CD4-positive, alpha-beta T cell (primary cell): ENCODE results near the gene POU2F1. TPM values are rescaled to one million over a fixed set of nuclear protein-coding genes. Genes with fewer than 3 reads are reported as not detected.

ENCODE experiments used
- ATAC-seq: fragments of 200-7000 bp; cut with Tn5 transposase; one replicate; pipeline ENCODE4 v1.10.0; 2022; ENCODE audit warnings: mild to moderate bottlenecking; ENCODE audit not compliant: poor library complexity
- CTCF ChIA-PET: fragments of 350-600 bp; sonication (Branson Sonifier 250); formaldehyde crosslinking; loops from one replicate; lab custom pipeline; 2021; ENCODE audit warnings: antibody characterized with exemption, inconsistent platforms; lab: Charles Lee
- POLR2A ChIA-PET: fragments of 350-600 bp; sonication (Branson Sonifier 250); formaldehyde crosslinking; loops from one replicate; lab custom pipeline; 2021; ENCODE audit warnings: antibody characterized with exemption, inconsistent platforms; lab: Charles Lee
- DNase-seq, 14 experiments: peaks; one replicate each; pipeline ENCODE4 v3.0.0-alpha.2; 2013 to 2020; ENCODE audit warnings: mixed read lengths in 2 of 14
- H3K27ac ChIP-seq, 2 donors: one replicate each; pipeline versions ENCODE4 v1.5.1 to v1.7.0; 2013; ENCODE audit warnings: low read length in 2 of 2, low read depth in 1 of 2, mild to moderate bottlenecking in 1 of 2
- H3K27me3 ChIP-seq, 2 experiments: 1 replicate in 1 of 2; 2 replicates in 1 of 2; pipeline versions ENCODE4 v1.6.1 to v1.7.0; 2013; ENCODE audit warnings: low read length in 2 of 2, control low read depth in 1 of 2, mild to moderate bottlenecking in 1 of 2, moderate library complexity in 1 of 2; ENCODE audit not compliant: insufficient read depth in 2 of 2, control insufficient read depth in 1 of 2
- H3K36me3 ChIP-seq: one replicate; pipeline ENCODE4 v1.6.1; 2013; ENCODE audit warnings: low read length, control low read depth; ENCODE audit not compliant: insufficient read depth
- H3K4me1 ChIP-seq: one replicate; pipeline ENCODE4 v1.6.1; 2013; ENCODE audit warnings: low read length, control low read depth; ENCODE audit not compliant: insufficient read depth
- H3K4me3 ChIP-seq: one replicate; pipeline ENCODE4 v1.5.1; 2013; ENCODE audit warnings: mild to moderate bottlenecking, low read length, moderate library complexity
- H3K9me3 ChIP-seq, 2 experiments: 1 replicate in 1 of 2; 2 replicates in 1 of 2; pipeline versions ENCODE4 v1.6.1 to v1.7.0; 2013; ENCODE audit warnings: low read length in 2 of 2, mild to moderate bottlenecking in 2 of 2, control low read depth in 1 of 2, moderate library complexity in 1 of 2; ENCODE audit not compliant: control insufficient read depth in 1 of 2, insufficient read depth in 1 of 2
- H3K27ac Mint-ChIP-seq: one replicate; pipeline ENCODE4 v1.8.0; 2020; ENCODE audit warnings: mixed read lengths
- H3K27me3 Mint-ChIP-seq: one replicate; pipeline ENCODE4 v1.8.0; 2021; ENCODE audit warnings: mixed read lengths
- H3K36me3 Mint-ChIP-seq: one replicate; pipeline ENCODE4 v1.8.0; 2021; ENCODE audit warnings: low read depth, mixed read lengths
- H3K4me1 Mint-ChIP-seq: one replicate; pipeline ENCODE4 v1.8.0; 2021; ENCODE audit warnings: low read depth, mixed read lengths
- H3K4me3 Mint-ChIP-seq: one replicate; pipeline ENCODE4 v1.8.0; 2020; ENCODE audit warnings: mild to moderate bottlenecking, mixed read lengths
- H3K9me3 Mint-ChIP-seq: one replicate; pipeline ENCODE4 v1.8.0; 2020; ENCODE audit warnings: mixed read lengths
- CTCF ChIP-seq: fragments of 200-600 bp; IDR thresholded peaks from one replicate; pipeline ENCODE4 v1.8.0; 2022; ENCODE audit warnings: antibody characterized with exemption, mild to moderate bottlenecking
- intact Hi-C, 2 experiments: fragments of 100-400 bp; cut with DNase I in 1 of 2; cut with micrococcal nuclease in 1 of 2; formaldehyde crosslinking; loops; one replicate each; pipeline versions ENCODE4 v1.15.1 to v1.9.0; 2023 to 2025; cut with DNase I, micrococcal nuclease
- total RNA-seq, 174 experiments: library from RNA in 2 of 174; stranded (reverse) in 2 of 174; gene quantifications; one replicate each; pipeline ENCODE4 v1.2.3 and lab custom pipeline; 2021 to 2026

POU2F1 gene
- total RNA-seq, 2 experiments from 2014 or later, result 27.0 to 28.6 TPM

GRCh38 chr1:167423684-167424619, 203.3 kb downstream of the POU2F1 start:
- no peaks in the 10 kb centered on the region for H3K27me3 Mint-ChIP-seq
- Histone ChIP-seq H3K36me3 (no peaks in the 10 kb centered on the region), H3K27me3 (no peaks in the 10 kb centered on the region), H3K4me1 (peaks cover 4% of the 10 kb centered on the region), H3K4me3 (no peak overlapping the region), H3K9me3 (no peaks in the 10 kb centered on the region), H3K27ac (no peak overlapping the region)
- intact Hi-C loops, result loop anchor here in 1 of 2 experiments (10.0 kb wide), 1 partner anchor 271 kb away; no protein-coding TSS in a partner anchor
- H3K9me3 Mint-ChIP-seq, result no peaks in the 10 kb centered on the region
- TF ChIP-seq CTCF, result no peak
- H3K36me3 Mint-ChIP-seq, result peaks cover 9% of the 10 kb centered on the region
- ATAC-seq (no peak), DNase-seq (no peak)
- no peak overlapping the region for H3K4me3 Mint-ChIP-seq
- peaks cover 27% of the 10 kb centered on the region for H3K4me1 Mint-ChIP-seq
- CTCF ChIA-PET, result interaction anchor here (1.2 to 1.4 kb wide), 3 partner anchors 110 to 514 kb away, joined by 3 to 5 read pairs (median 3); no protein-coding TSS in a partner anchor
- peak overlapping the region; percentile 12 for H3K27ac Mint-ChIP-seq
- POLR2A ChIA-PET, result interaction anchor here (1.2 to 1.3 kb wide), 2 partner anchors 81 to 93 kb away, joined by 3 to 4 read pairs; no protein-coding TSS in a partner anchor

GRCh38 chr1:167425482-167425881, 204.8 kb downstream of the POU2F1 start:
- Histone ChIP-seq H3K4me1 (peaks cover 20% of the 10 kb centered on the region), H3K27ac (no peak overlapping the region), H3K27me3 (no peaks in the 10 kb centered on the region), H3K36me3 (peaks cover 6% of the 10 kb centered on the region), H3K9me3 (no peaks in the 10 kb centered on the region), H3K4me3 (no peak overlapping the region)
- DNase-seq, result no peak
- peaks cover 22% of the 10 kb centered on the region for H3K36me3 Mint-ChIP-seq
- intact Hi-C loops, result loop anchor here in 1 of 2 experiments (10.0 kb wide), 1 partner anchor 269 kb away; no protein-coding TSS in a partner anchor
- no peak for TF ChIP-seq CTCF
- POLR2A ChIA-PET, result interaction anchor here (0.9 to 1.2 kb wide), 3 partner anchors 9 to 92 kb away, joined by 3 read pairs; no protein-coding TSS in a partner anchor
- ATAC-seq, result no peak
- peaks cover 38% of the 10 kb centered on the region for H3K4me1 Mint-ChIP-seq
- no peaks in the 10 kb centered on the region for H3K27me3 Mint-ChIP-seq
- H3K27ac Mint-ChIP-seq, result peak overlapping the region; percentile 80
- CTCF ChIA-PET, result no interaction called here
- H3K9me3 Mint-ChIP-seq, result no peaks in the 10 kb centered on the region
- H3K4me3 Mint-ChIP-seq, result no peak overlapping the region

- no peak for DNase-seq
- H3K36me3 ChIP-seq, result peaks cover 16% of the 10 kb centered on the region
- Mint-ChIP-seq H3K9me3 (no peaks in the 10 kb centered on the region), H3K4me1 (peaks cover 49% of the 10 kb centered on the region), H3K36me3 (peaks cover 34% of the 10 kb centered on the region), H3K4me3 (no peak overlapping the region), H3K27me3 (no peaks in the 10 kb centered on the region), H3K27ac (peak overlapping the region; percentile 80)
- ChIA-PET CTCF (interaction anchor here (0.9 to 1.0 kb wide), 3 partner anchors 16 to 367 kb away, joined by 3 to 4 read pairs (median 3); no protein-coding TSS in a partner anchor), POLR2A (interaction anchor here (1.3 to 4.8 kb wide), 3 partner anchors 10 to 92 kb away, joined by 3 to 21 read pairs (median 6); partner anchors contain the start of gene CD247)
- no peaks in the 10 kb centered on the region for H3K27me3 ChIP-seq
- no peak for ATAC-seq
- H3K4me3 ChIP-seq, result no peak overlapping the region
- intact Hi-C loops, result loop anchor here in 1 of 2 experiments (10.0 kb wide), 1 partner anchor 268 kb away; no protein-coding TSS in a partner anchor
- no peaks in the 10 kb centered on the region for H3K9me3 ChIP-seq
- peak overlapping the region in 1 of 2 donors; percentile 36 for H3K27ac ChIP-seq
- no peak for TF ChIP-seq CTCF
- H3K4me1 ChIP-seq, result peaks cover 32% of the 10 kb centered on the region
Observed at GRCh38 chr1:167426716-167427115, 206.0 kb downstream of the POU2F1 start.
